Activated CD4-positive, alpha-beta T cell treated with anti-CD3 and anti-CD28 coated beads, Interleukin-10, Interleukin-2, amounts not matched to agents 100 ng/mL and 50 ng/mL, durations not matched to agents 16 hours and 8 hours (primary cell): ENCODE data around the gene ZNF506.
"Not testable (repeated sequence)": the region's sequence is repeated elsewhere in the genome, so short reads cannot be mapped to it uniquely, and the experiment has no call there.

ENCODE experiments used
- DNase-seq: peaks from one replicate; pipeline ENCODE4 v3.0.0-alpha.2; 2020

Gene ZNF506

DNA sequence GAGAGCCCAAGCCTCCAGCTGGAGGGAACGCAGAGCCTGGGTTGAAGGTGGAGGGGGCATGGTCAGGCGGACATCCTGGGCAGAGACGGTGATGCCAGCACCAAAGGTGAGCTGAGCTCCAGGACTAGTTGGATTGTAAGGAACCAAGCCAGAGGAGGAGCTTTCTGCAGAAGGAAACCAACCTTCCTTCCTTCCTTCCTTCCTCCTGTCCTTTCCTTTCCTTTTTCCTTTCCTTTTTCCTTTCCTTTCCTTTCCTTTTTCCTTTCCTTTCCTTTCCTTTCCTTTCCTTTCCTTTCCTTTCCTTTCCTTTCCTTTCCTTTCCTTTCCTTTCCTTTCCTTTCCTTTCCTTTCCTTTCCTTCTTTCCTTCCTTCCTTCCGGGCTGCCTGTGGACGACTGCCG, 77.6 kb downstream of the ZNF506 start:
- not testable (repeated sequence) for DNase-seq

DNA sequence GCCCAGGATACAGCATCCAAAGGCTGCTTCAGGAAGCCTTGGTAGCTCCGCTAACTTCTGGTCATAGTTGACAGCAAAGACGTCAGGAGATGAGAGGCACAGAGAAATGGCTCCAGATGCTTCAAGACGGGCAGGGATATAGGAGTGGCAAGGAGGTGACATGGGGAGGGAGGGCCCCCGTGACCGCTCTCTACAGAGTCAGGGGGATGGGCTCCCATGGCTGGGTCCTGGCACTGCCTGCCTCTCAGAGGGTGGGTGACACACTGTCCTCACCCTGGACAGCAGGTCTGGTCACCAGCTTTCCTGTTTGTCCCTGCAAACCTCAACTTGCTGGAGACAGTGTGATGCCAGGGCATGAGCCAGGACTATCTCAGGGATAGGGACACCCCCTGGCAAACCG, 78.4 kb downstream of the ZNF506 start:
- DNase-seq, result no peak

DNA sequence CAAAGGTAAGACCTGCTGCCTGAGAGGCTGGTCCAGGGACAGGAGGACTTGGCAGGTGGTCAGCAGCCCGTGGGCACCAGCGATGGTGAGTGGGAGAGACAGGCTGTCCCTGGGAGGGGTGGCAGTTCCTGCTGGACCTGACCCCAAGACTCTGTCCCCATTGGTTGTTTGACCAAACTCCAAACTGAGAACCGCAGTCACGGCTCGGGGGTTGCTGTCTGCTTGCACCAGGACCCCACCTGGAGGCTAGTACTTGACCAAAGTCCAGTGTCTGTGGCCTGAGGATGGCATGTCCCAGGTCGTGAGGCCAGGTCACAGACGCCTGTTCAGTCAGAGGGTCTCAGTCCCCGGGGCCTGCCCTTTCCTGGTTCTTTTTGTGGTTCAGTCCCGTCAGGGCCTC, 78.8 kb downstream of the ZNF506 start:
- DNase-seq, result no peak
